Retinal pigment epithelial cell (primary cell): ENCODE data around the gene SAMD8.

Experiments used
- DNase-seq: peaks from one replicate; pipeline ENCODE4 v3.0.0-alpha.2; 2010; ENCODE audit warnings: low read depth
- H3K4me3 ChIP-seq: 2 replicates; pipeline ENCODE4 v1.5.1; 2011; ENCODE audit warnings: mild to moderate bottlenecking, low read length, control low read depth, moderate library complexity
- CTCF ChIP-seq: conservative IDR thresholded peaks from 2 replicates; pipeline ENCODE4 v1.5.1; 2011; ENCODE audit warnings: low read depth, low read length, control low read depth, inconsistent platforms

The SAMD8 gene

GRCh38 chr10:75175046-75175445 lies 63.6 kb downstream of the SAMD8 start:
- no peak for TF ChIP-seq CTCF
- no peak for DNase-seq
- H3K4me3 ChIP-seq = no peak overlapping the region

- DNase-seq = no peak
- no peak for TF ChIP-seq CTCF
- no peak overlapping the region for H3K4me3 ChIP-seq
Measured at GRCh38 chr10:75176046-75176445, 64.6 kb downstream of the SAMD8 start.

- no peak overlapping the region for H3K4me3 ChIP-seq
- no peak for TF ChIP-seq CTCF
- no peak for DNase-seq
Measured at GRCh38 chr10:75176736-75177135, 65.3 kb downstream of the SAMD8 start.

- no peak for TF ChIP-seq CTCF
- H3K4me3 ChIP-seq = no peak overlapping the region
- no peak for DNase-seq
Measured at GRCh38 chr10:75179657-75180177, 68.3 kb downstream of the SAMD8 start.

- DNase-seq = no peak
- no peak for TF ChIP-seq CTCF
- H3K4me3 ChIP-seq = no peak overlapping the region
Measured at GRCh38 chr10:75180592-75180991, 69.1 kb downstream of the SAMD8 start.

GRCh38 chr10:75181073-75181472 lies 69.6 kb downstream of the SAMD8 start:
- H3K4me3 ChIP-seq = no peak overlapping the region
- no peak for TF ChIP-seq CTCF
- no peak for DNase-seq

- TF ChIP-seq CTCF = no peak
- no peak for DNase-seq
- no peak overlapping the region for H3K4me3 ChIP-seq
Measured at GRCh38 chr10:75186310-75186709, 74.9 kb downstream of the SAMD8 start.
